22Rv1 (cell line): Measurements from ENCODE around the gene VIPR1.

Experiments used
- CTCF ChIP-seq: fragments of 450-650 bp; IDR thresholded peaks from 2 replicates; pipeline ENCODE4 v1.5.1; 2017; ENCODE audit warnings: mild to moderate bottlenecking
- ZFX ChIP-seq: fragments of 450-650 bp; IDR thresholded peaks from 2 replicates; pipeline ENCODE4 v1.6.1; 2017; ENCODE audit warnings: antibody characterized with exemption, borderline replicate concordance

- TF ChIP-seq CTCF (peak; percentile 33; the same call in 1 of the 2 replicates), ZFX (no peak)
These were observed 55.4 kb downstream of the VIPR1 start for GRCh38 chr3:42557854-42558253.
